Measurements from ENCODE around the gene C5orf24.
A peak's percentile ranks its signal among the peaks of the same experiment; 100 is the strongest.
"Not testable (repeated sequence)": the region's sequence is repeated elsewhere in the genome, so short reads cannot be mapped to it uniquely, and the experiment has no call there.

C5orf24 gene

GRCh38 chr5:134837530-134838181 lies 8.1 kb upstream of the C5orf24 start:
- no peak for TF ChIP-seq CTCF (IDR thresholded peaks at IDR 0.05)
- Histone ChIP-seq H3K4me3 (no peak overlapping the region), H3K27ac (no peak overlapping the region)
- no peak for DNase-seq (ENCODE audit: low spot score)

GRCh38 chr5:134838361-134838760 lies 7.4 kb upstream of the C5orf24 start:
- DNase-seq (ENCODE audit: low spot score); H3K27ac ChIP-seq: not testable (repeated sequence)

GRCh38 chr5:134840811-134841210 lies 5.0 kb upstream of the C5orf24 start:
- no peak overlapping the region for H3K4me3 ChIP-seq
- no peak overlapping the region for H3K27ac ChIP-seq

More at GRCh38 chr5:134838361-134838760, 7.4 kb upstream of the C5orf24 start:
- H3K4me3 ChIP-seq = not testable (repeated sequence)

GRCh38 chr5:134844252-134844651 lies 1.5 kb upstream of the C5orf24 start:
- H3K27ac ChIP-seq = no peak overlapping the region
- no peak overlapping the region for H3K4me3 ChIP-seq
- TF ChIP-seq CTCF (IDR thresholded peaks at IDR 0.05) = no peak
- no peak for DNase-seq (ENCODE audit: low spot score)

More at GRCh38 chr5:134840811-134841210, 5.0 kb upstream of the C5orf24 start:
- TF ChIP-seq CTCF (IDR thresholded peaks at IDR 0.05) = no peak
- no peak for DNase-seq (ENCODE audit: low spot score)

- TF ChIP-seq CTCF (IDR thresholded peaks at IDR 0.05) = no peak
- H3K27ac ChIP-seq = peak overlapping the region; percentile 89 to 90
- peak overlapping the region; percentile 75 for H3K4me3 ChIP-seq
- no peak for DNase-seq (ENCODE audit: low spot score)
These were observed 375 bp upstream of the C5orf24 start for GRCh38 chr5:134845335-134845851.

- TF ChIP-seq CTCF (IDR thresholded peaks at IDR 0.05) = no peak
- peak overlapping the region; percentile 75 for H3K4me3 ChIP-seq
- DNase-seq (ENCODE audit: low spot score) = no peak
- H3K27ac ChIP-seq = peak overlapping the region; percentile 89 to 90
These were observed 833 bp downstream of the C5orf24 start for GRCh38 chr5:134846641-134846960.

- not testable (repeated sequence) for H3K27ac ChIP-seq; DNase-seq (ENCODE audit: low spot score); H3K4me3 ChIP-seq
These were observed 3.7 kb downstream of the C5orf24 start for GRCh38 chr5:134849434-134849933.

- Histone ChIP-seq H3K27ac (peak overlapping the region in 1 of 2 donors; percentile 1), H3K4me3 (no peak overlapping the region)
- no peak for TF ChIP-seq CTCF (IDR thresholded peaks at IDR 0.05)
- no peak for DNase-seq (ENCODE audit: low spot score)
These were observed 5.6 kb downstream of the C5orf24 start for GRCh38 chr5:134851307-134851923.

GRCh38 chr5:134856465-134856864 lies 10.7 kb downstream of the C5orf24 start:
- DNase-seq (ENCODE audit: low spot score); H3K4me3 ChIP-seq; H3K27ac ChIP-seq: not testable (repeated sequence)

Measured in coronary artery (tissue), 2 donors.